CD4-positive, alpha-beta T cell treated with Interleukin-15 for 1 hour (primary cell): ENCODE data around the gene PPIL1.

Experiments used
- DNase-seq: peaks from one replicate; pipeline ENCODE4 v3.0.0-alpha.2; 2020

The PPIL1 gene

DNA sequence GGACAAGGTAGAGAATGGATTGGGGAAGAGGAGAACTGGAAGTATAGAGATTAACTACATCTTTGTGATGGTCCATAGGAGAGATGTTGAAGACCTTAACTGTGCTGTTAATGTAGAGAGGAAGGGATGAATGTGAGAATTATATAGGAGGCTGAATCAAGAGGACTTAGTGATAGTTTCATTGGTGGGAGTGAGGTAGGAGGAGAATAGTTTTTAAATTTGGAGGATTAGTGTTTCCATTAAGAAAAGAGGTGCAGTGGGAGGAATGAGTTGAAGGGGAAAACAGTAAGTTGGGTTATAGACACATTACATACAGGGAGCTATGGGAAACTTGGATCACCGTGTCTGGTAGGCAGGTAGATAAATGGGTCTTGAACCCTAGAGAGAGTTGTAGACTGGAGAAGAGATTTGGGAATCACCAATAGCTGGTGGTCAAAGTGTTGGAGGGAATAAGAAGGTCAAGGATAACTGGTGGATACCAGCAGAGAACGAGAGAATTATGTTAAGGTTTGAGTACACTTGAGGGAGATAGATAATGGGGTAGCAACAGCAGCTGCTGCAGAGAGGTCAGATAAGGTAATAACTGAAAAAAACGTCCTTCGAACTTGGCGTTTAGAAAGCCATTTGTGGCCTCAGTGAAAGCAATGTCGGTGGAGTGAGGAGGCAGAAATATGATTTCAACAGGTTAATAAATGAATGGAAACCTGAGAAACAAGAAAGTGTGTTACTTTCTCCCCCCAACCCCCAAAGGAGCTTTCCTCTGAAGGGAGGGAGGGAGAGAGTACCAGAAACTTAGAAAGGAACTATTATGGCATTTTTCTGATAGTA lies 14.3 kb upstream of the PPIL1 start:
- DNase-seq: no peak

DNA sequence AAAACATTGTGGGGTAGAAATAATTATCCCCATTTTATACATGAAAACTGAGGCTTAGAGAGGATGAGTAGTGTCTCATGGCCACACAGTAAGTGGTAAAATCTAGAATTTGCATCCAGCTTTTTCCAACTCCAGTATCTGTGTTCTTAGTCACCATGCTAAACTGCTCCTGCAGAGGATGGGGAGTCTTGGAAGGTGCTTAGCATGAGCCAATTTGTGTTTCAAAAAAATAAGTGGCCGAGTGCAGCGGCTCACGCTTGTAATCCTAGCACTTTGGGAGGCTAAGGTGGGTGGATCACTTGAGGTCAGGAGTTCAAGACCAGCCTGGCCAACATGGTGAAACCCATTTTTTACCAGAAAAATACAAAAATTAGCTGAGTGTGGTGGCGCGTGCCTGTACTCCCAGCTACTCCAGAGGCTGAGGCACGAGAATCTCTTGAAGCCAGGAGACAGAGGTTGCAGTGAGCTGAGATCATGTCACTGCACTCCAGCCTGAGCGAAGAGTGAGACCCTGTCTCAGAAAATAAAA lies 13.6 kb upstream of the PPIL1 start:
- DNase-seq: no peak

DNA sequence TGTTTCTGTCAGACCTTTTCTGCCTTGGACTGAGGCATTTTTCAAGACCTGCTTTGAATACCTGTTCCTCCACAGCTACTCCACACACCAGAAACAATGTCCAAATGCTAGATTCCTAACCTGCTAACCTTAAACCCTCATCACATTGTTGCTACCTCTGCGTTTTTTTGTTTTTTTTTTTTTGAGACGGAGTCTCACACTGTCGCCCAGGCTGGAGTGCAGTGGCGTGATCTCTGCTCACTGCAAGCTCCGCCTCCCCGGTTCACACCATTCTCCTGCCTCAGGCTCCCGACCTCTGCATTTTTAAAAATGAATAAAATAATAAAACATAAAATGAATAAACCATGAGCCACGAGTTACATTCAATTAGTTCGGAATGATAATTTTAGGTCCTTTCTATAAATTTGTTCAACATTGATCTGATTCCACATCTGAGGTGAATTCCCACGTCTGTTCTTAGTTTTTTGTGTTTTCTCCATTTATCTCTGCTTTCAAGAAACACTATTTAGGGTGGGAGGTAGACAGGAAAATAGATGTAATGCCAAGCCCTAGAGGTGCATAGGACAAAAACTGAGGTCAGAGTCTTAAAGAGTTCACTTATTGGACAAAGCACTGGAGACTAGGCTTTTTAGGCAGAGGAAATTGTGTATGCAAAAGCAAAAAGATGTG lies 12.5 kb upstream of the PPIL1 start:
- no peak for DNase-seq

DNA sequence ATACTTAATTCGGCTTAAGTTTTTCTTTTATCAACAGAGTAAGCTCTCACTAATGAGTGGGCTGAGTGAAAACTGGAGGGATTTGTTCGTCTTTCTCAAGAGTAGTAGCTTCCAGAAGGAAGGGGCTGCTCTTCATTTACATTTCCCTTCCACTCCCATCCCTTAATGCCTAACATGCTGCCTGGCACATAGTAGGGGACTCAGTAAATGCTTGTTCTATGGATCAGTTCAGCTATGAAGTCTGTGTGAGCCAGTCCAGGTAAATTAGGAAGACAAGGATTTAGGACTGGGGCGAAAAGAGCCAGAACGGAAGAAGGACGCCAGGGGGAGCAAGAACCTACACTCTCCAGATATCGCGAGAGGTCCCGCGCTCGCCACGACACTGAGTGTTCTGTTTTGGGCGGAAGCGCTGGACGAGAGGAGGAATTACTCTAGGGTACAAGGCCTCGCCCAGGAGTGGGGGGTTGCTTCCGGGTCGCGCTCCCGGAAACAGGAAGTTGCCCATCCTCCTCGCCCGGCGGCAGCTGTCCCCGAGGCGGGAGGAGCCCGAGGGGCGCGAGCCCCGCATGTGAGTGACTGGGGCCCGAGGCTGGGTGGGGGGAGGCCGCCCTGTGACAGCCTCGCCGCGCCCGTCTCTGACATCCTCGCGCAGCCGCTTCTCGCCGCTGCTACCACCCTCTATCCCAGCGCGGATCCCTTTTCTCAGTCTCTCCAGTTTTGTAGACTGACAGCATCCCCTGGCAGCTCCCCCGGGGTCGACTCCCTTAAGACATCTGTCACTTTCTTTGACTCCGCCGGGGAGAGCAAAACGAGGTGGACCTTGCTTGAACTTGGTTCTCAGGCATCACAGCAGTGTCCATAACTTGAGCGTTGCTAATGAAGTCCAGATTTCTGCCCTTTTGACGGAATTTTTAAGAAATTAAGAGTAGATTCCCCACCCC lies 11.1 kb upstream of the PPIL1 start, which contains the start of gene C6orf89:
TSS of gene C6orf89 (plus strand) at position 492 of the 941 bp plus-strand sequence. CDS start 13,493 bp downstream, outside the sequence.
- peak; percentile 97 for DNase-seq

DNA sequence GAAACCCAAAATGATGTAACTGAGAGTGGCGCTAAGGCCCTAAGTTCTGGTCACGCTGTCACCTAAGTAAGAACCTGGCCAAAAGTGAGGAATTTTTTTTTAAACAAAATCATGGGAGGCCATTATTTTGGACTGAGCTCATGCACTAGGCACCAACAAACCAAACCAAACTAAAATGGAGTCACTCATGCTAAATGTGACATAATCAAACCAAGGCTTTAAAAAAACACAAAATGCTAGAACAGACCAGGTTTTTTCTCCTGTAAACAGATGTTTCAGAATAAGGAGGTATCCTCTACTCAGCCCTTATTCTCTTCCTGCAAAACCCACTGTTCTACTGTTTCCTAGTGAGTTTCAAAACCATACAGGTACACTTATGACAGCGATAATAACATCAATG lies 10.0 kb upstream of the PPIL1 start:
- no peak for DNase-seq

DNA sequence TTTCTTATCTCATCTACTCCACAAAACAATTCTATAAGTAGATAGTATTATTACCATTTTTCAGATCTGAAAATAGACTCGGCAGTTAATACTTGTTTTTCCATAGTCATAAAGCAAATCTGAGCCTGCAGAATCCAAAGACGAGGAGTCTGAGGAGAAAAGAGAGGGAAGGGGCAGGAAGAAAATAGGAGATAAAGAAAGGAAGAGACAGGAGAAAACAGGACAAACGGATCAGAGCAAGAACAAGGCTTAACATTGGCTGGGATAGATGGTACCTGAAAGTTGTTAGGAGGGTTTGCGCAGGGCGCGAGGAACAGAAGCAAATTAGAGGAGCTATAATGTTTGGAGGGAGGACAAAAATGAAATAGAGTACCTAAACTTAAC lies 639 bp upstream of the PPIL1 start:
- no peak for DNase-seq

DNA sequence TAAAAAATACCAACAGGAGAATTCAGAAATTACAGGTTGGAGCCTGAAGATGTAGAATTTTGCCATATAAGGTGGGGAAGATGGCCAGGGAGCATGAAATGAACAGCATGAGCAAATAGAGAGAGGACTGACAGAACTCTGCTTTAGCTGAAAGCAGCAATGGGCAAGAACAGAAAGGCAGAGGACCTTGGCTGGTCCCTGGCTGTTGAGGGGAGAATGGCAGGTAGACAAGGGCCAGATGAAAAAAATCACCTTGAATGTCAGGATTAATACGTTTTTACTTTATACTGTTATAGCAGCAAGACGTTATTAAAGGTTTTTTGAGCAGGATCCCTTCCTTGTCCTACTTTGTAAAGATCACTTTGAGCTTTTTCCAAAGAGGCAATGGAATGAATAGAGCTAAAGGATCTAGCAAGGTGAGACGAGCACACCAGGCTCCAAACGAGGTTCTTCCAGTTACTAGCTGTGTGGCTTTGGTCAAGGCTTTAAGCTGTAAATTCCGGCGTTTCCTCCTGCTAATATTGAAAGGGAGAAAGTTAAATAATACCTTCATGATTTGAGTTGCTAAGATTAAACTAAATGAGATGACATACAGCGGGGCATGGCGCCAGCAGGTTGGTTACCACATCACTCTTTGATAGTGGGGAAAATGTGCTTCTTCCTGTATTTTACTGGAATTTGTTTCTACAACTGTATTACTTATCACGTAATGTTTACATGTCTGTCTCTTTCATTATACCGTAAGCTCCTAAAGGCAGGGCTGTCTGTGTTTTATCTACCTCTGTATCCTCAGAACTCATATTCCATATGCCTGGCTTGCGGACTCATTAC lies 776 bp downstream of the PPIL1 start:
- no peak for DNase-seq

DNA sequence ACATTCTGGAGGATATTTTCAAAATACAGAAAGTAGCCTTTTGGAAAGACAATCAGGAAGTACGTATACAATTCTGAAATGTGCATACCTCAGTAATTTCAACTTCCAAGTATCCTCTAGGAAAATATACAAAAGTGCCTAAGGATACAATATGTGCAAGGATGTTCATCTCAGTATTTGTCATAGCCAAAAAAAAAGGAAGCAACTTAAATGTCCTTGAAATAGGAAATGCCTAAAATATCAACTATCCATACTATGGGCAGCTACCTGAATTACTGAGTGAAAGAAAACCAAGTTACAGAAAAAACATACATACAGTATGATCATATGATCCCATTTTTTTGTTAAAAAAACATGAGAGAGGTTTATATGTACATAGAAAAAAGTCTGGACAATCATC lies 1.5 kb downstream of the PPIL1 start:
- DNase-seq: no peak

DNA sequence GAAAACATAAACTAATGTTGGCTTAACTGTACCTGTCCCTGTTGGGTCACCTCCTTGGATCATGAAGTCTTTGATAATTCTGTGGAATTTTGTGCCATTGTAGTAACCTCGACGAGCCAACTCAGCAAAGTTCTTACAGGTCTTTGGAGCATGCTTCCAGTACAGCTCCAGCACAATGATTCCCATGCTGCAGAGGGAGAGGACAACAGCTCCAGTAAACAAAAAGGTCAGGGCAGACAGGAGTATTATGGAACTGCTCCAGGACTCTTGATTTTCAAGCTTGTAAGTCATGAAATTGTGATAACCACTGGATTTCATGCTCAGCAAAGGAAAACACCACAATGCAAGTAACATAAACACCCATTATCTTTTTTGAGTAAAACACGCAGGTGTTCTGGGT lies 2.9 kb downstream of the PPIL1 start:
- DNase-seq: no peak

DNA sequence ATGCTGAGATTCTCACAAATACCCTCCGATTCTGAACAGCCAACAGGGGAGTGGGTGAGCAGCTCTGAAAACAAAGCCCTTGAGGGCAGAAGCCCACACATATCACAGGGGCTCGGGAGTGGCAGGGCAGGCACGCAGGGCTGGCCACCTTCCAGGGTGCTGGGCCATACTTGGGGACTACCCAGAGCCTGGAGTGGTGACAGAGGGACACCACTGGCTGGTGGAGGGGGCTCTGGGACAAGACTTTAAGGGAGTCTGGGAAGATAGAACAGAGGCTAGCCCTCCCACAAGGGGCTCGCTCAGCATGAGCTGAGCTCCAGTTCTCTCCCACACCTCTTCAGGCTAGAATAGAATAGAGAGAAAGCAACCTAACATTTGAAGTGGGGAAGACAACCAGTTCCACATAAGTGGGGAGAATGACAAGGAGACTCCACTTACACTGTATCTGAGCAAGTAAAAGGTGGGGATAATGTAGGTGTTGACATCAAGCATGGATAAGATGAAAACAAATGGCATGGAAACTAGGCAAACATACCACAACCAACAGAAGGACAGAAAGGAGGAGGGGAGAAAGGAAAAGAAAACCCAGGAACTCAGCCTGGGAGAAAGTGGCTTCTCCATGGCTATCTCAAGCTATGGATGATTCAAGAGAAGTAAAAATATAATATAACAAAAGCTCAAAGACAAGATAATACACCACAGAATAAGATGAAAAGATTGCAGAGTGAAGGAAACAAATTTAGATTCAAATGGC lies 7.0 kb downstream of the PPIL1 start:
- no peak for DNase-seq

DNA sequence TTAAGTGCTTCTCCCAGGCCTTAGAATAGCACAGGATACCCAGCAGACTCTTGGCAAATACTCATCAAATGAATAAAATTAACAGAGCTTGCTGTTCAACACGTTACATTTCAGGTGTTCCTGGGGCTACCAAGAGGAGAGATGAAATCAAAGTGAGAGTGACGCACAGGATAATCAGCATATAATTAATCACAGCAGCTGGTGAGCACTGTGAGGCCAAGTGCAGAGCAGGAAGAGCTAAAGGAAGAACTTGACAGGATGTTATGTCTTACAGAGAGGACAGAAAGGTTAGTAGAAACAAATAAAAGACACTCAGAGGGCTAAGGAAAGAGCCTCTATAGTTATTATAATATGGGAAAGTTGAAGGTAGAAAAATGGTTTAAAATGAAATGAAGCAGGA lies 8.8 kb downstream of the PPIL1 start:
- no peak for DNase-seq

DNA sequence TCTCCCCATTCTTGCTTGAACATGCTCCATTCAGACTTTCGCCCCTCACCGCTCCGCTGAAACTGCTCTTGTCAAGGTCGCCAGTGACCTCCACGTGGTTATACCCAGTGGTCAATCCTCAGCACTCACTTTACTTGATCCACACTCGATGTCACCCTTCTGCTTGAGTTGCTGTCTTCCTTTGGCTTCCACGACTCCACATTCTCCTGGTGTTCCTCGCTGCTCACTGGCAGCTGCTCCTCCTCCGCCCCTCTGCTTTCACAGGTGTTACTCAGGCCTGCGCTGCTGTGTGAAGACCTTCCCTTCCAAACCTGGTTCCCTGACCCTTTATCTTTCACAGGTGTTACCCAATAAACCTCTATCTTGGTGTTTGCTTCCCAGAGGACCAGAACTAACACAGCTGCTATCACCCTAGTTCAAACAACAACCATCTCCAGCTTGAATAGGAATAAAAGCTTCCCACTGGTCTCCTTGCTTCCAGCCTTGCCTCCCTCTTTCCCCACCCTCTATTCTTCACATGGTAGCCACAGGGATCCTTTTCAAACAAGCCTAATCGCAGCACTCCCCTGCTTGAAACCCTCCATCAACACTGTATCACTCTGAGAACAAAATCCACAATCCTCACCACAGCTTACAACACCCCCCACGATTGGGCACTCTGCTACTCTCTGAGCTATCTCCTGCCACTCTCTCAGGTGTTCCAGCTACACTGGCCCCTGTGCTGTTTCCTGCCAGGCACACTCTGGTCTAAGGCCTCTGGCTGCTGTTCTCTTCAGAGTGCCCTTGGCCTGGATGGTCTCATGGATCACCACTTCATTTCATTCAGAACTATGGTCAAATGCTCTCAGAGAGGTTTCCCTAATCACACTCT lies 10.7 kb downstream of the PPIL1 start:
- no peak for DNase-seq

DNA sequence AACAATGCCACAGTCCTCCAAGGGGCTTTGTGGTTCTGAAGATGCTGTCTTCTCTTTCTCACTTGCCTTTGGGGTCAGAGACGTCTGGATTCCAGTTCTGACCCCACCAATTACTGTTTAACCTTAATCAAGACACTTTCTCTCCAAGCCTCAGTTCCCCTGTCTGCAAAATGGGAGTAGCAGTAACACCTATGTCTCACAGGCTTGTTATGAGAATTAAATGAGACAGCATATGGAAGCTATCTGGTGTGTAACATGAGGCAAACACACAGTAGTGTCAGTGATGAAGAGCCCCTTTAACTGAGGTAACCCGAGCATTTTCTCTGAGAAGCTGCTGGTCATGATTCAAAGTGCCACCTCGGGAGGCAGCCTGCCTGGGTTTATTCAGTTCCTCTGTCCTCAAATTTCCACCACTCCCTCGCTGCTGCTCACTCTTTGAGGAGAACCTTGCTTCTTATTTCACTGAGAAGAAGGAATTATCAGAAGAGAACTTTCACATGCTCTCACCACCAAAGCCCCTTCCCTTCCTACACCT lies 11.7 kb downstream of the PPIL1 start:
- DNase-seq: no peak

DNA sequence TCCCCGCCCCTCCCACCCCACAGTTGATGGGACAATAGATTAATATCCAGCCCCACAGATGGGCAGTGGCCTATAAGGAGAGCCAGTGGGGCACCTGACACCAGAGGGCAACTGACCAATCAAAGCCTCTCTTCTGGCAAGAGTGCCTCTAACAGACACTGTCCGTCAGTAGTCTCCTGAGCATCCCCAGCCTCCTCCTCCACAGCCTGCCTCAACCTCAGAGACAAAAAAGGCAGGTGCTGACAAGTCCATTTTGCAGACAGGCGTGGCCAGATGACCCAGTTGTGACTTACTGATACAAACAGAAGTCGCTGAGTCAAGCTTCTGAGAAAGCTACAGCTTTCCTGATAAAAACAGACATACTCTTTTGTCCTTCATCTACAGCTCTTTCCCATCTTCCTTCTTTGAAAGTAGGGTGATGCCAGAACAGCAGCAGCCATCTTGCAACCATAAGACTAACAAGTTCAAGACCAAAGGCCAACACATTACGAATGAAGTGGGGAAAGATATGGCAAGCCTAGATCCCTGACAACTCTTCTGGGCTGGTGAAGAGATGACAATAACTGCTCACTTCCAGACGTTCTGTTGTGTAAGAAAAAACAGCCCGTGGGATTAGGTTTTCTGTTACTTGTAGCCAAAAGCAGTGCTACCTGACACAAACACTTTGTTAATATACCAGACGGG lies 12.3 kb downstream of the PPIL1 start:
- no peak for DNase-seq

DNA sequence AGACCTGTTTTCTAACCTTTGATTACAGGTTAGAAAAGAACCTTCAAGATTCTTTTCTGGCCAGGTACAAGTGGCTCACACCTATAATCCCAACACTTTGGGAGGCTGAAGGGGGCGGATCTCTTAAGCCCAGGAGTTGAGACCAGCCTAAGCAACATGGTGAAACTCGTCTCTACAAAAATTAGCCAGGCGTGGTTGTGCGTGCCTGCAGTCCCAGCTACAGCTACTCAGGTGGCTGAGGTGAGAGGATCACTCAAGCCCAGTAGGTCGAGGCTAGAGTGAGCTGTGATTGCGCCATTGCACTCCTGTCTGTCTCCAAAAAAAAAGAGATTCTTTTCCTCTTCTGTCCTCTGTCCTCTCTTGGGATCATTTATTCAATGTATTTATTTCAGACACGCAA lies 14.5 kb downstream of the PPIL1 start:
- DNase-seq: no peak

DNA sequence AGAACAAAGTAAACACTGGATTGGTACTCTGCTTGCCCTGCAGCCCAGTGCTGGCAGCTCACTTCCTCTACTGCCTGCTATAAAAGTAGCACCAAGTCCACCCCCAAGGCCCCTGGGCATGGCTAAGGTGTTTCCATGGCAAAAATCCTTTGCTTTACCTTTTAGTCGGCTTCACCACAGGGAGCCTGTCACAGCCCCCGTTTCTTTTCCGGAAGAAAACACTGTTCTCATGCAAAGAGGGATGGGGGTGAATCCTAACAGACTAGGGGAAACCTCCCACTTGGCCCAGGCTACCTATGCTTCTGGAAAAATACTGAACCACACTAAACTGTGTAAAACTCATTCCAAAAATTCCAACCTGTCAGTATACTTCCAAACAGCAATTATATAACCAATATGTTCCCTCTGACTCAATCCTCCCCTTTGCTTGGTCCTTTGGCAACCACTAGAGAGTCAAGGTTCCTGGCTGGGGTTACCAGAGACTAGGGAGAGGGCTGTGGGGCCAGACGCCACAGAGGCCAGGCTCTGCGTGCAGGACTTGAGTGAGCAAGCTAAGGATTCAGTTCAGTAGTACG lies 16.1 kb downstream of the PPIL1 start:
- no peak for DNase-seq

DNA sequence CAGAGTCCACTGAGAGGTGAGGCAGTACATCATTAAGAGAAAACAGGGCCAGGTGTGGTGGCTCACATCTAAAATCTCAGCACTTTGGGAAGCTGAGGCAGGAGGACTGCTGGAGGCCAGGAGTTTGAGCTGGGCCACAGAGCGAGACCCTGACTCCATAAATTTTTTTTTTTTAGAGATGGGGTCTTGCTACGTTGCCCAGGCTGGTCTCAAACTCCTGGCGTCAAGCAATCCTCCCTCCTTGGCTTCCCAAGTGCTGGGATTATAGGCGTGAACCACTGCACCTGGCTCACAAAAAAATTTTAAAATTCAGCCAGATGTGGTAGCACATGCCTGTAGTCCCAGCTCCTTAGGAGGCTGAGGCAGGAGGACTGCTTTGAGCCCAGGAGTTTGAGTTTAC lies 17.3 kb downstream of the PPIL1 start:
- DNase-seq: no peak

DNA sequence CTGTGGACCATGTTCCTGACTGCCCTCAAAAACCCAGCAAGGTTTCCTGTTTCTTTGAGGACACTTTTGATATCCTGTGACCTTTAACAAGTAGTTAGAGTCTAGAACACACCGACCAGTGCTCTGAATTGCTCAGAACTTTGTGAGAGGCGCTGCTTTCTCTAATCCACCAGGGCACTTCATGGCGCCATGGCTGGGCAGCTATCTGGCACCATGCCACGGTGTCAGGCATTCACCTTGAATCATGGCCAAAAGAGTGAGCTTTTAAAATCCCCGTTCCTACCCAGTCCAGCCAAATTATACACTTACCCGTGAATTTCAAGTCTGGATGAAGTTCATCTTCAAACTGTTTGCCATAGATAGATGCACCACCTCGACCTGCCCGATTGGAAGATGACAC lies 18.3 kb downstream of the PPIL1 start:
- DNase-seq: no peak

DNA sequence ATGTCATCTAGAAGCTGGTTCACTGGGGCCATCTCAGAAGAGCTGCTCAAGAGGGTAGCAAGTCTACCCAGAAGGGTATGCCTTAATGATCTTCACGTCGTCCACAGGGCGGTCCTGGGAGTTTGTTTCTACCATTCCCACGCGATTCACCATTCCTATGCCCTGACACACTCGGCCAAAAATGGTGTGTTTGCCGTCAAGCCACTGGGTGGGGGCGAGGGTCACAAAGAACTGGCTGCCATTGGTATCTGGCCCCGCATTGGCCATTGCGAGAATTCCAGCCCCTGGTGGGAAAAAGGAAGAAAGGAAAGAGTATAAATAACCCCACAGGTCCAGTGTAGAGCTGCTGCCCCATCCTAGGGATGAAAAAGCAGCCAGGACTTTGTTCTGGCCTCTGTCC lies 18.9 kb downstream of the PPIL1 start:
- DNase-seq: no peak
